ENCODE data around the gene OSBPL6.

DNA sequence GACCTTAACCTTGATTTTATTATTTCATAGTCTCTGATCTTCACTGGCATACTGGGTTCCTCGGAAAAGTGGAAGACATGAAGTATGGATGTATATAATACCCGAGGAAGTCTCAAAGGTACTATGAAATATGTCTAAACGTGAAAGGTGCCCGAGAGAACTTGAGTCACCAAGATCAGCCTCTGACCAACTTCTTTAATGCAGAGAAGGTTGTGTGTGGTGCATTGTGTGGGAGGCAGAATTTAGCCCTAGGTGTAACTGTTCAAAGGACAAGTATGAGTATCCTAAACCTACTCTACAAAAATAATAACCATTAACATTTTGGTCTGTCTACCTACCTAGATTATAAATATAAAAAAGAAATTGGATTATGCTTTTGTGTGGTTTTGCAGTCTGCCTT lies 36.1 kb downstream of the OSBPL6 start:
- TF ChIP-seq, protein P1, sequence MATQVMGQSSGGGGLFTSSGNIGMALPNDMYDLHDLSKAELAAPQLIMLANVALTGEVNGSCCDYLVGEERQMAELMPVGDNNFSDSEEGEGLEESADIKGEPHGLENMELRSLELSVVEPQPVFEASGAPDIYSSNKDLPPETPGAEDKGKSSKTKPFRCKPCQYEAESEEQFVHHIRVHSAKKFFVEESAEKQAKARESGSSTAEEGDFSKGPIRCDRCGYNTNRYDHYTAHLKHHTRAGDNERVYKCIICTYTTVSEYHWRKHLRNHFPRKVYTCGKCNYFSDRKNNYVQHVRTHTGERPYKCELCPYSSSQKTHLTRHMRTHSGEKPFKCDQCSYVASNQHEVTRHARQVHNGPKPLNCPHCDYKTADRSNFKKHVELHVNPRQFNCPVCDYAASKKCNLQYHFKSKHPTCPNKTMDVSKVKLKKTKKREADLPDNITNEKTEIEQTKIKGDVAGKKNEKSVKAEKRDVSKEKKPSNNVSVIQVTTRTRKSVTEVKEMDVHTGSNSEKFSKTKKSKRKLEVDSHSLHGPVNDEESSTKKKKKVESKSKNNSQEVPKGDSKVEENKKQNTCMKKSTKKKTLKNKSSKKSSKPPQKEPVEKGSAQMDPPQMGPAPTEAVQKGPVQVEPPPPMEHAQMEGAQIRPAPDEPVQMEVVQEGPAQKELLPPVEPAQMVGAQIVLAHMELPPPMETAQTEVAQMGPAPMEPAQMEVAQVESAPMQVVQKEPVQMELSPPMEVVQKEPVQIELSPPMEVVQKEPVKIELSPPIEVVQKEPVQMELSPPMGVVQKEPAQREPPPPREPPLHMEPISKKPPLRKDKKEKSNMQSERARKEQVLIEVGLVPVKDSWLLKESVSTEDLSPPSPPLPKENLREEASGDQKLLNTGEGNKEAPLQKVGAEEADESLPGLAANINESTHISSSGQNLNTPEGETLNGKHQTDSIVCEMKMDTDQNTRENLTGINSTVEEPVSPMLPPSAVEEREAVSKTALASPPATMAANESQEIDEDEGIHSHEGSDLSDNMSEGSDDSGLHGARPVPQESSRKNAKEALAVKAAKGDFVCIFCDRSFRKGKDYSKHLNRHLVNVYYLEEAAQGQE (IDR thresholded peaks at IDR 0.05; ENCODE audit: insufficient read depth in 1 of 2, low read depth in 2 of 2, low read length in 1 of 2), result no peak
- TF ChIP-seq, protein P2, sequence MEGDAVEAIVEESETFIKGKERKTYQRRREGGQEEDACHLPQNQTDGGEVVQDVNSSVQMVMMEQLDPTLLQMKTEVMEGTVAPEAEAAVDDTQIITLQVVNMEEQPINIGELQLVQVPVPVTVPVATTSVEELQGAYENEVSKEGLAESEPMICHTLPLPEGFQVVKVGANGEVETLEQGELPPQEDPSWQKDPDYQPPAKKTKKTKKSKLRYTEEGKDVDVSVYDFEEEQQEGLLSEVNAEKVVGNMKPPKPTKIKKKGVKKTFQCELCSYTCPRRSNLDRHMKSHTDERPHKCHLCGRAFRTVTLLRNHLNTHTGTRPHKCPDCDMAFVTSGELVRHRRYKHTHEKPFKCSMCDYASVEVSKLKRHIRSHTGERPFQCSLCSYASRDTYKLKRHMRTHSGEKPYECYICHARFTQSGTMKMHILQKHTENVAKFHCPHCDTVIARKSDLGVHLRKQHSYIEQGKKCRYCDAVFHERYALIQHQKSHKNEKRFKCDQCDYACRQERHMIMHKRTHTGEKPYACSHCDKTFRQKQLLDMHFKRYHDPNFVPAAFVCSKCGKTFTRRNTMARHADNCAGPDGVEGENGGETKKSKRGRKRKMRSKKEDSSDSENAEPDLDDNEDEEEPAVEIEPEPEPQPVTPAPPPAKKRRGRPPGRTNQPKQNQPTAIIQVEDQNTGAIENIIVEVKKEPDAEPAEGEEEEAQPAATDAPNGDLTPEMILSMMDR (IDR thresholded peaks at IDR 0.05), result no peak
- TF ChIP-seq POLR2AphosphoS5 (IDR thresholded peaks at IDR 0.05; ENCODE audit: low read depth, low read length) (no peak), TCF7L2 (IDR thresholded peaks at IDR 0.05; ENCODE audit: low read depth, low read length) (no peak)

Data from Panc1 (cell line).